BE2C (cell line): ENCODE data around the gene RAI1.

ENCODE experiments used
- DNase-seq: peaks from one replicate; pipeline ENCODE4 v3.0.0-alpha.2; 2020
- H3K27me3 ChIP-seq: fragments of 250-450 bp; sonication (Bioruptor Pico); 2 replicates; pipeline ENCODE4 v1.5.1; 2020; ENCODE audit warnings: mild to moderate bottlenecking
- H3K36me3 ChIP-seq: fragments of 250-450 bp; sonication (Bioruptor Pico); 2 replicates; pipeline ENCODE4 v1.5.1; 2020; ENCODE audit warnings: mild to moderate bottlenecking
- H3K4me1 ChIP-seq: fragments of 250-450 bp; sonication (Bioruptor Pico); 2 replicates; pipeline ENCODE4 v1.5.1; 2020
- H3K4me3 ChIP-seq: 2 replicates; pipeline ENCODE4 v1.5.1; 2011; ENCODE audit warnings: low read depth, low read length
- H3K9me3 ChIP-seq: fragments of 250-450 bp; sonication (Bioruptor Pico); 2 replicates; pipeline ENCODE4 v1.5.1; 2020
- TF ChIP-seq, protein P1 (sequence below): IDR thresholded peaks from 2 replicates; pipeline ENCODE4 v1.5.1; 2012; ENCODE audit warnings: mild to moderate bottlenecking, low read depth, low read length

The RAI1 gene

DNA sequence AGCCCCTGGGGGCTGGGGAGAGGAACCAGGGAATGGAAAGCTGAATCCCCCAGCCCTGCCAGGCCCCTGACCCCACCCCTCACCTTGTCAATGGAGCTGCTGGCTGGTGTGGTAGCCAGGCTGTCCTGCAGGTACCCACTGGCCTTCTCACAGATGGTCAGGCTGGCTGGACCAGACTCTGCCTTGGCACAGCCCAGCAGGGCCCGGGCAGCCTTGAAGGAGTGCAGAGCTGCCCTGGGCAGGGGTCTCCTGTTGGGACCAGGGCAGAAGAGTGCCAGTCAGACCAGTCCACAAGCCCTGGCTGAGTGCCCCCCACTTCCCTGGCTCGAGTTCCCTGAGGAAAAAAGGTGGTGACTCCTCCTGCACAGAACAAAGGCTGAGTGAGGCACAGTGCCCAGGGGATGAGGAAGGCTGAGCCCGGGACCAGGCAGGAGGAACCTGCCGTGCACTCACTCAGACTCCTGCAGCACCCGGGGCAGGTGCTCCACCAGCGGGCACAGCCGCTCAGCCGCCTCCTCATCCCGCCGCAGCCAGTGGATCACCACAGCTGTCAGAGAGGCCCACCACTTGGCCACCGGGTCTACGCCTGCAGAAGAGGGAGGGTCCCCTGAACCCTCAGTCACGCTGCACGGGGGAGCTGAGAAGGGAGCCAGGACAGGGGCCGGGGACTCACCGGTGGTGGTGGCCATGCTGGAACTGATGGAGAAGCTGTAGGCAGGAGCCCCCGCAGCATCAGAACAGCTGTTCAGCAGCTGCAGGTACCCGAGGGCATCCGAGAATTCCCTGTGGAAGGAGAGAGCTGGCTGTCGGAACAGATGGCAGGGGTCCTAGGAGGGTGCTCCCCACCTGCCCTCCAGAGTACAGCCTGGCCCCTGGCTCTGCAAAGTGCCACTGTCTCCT is 133.2 kb downstream of the RAI1 start:
- Histone ChIP-seq H3K4me3 (no peak overlapping the region), H3K36me3 (peaks cover 71% of the 10 kb centered on the region), H3K4me1 (peaks cover 27% of the 10 kb centered on the region), H3K27me3 (no peaks in the 10 kb centered on the region), H3K9me3 (no peaks in the 10 kb centered on the region)
- TF ChIP-seq, protein P1, sequence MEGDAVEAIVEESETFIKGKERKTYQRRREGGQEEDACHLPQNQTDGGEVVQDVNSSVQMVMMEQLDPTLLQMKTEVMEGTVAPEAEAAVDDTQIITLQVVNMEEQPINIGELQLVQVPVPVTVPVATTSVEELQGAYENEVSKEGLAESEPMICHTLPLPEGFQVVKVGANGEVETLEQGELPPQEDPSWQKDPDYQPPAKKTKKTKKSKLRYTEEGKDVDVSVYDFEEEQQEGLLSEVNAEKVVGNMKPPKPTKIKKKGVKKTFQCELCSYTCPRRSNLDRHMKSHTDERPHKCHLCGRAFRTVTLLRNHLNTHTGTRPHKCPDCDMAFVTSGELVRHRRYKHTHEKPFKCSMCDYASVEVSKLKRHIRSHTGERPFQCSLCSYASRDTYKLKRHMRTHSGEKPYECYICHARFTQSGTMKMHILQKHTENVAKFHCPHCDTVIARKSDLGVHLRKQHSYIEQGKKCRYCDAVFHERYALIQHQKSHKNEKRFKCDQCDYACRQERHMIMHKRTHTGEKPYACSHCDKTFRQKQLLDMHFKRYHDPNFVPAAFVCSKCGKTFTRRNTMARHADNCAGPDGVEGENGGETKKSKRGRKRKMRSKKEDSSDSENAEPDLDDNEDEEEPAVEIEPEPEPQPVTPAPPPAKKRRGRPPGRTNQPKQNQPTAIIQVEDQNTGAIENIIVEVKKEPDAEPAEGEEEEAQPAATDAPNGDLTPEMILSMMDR, result no peak
- DNase-seq, result no peak

DNA sequence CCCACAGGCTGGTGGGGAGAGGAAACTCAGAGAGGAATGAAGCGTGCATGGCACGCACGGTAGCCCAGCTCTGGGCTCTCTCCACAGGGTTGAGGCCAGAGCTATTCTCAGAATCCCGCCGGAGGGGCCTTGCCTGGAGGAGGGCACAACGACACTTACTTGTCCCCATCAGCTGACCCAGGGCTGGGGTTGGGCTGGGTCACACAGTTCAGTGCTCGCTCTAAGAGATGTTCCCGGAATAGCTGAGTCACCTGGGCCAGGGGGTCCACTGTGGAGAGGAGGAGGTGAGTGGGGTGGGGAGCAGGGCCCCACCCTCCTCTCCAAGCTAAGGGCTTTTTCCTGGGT is 133.8 kb downstream of the RAI1 start:
- H3K36me3 ChIP-seq, result peaks cover 71% of the 10 kb centered on the region
- peaks cover 32% of the 10 kb centered on the region for H3K4me1 ChIP-seq
- H3K27me3 ChIP-seq, result no peaks in the 10 kb centered on the region
- DNase-seq, result no peak
- H3K9me3 ChIP-seq, result no peaks in the 10 kb centered on the region
- no peak overlapping the region for H3K4me3 ChIP-seq
- TF ChIP-seq, protein P1, result no peak

DNA sequence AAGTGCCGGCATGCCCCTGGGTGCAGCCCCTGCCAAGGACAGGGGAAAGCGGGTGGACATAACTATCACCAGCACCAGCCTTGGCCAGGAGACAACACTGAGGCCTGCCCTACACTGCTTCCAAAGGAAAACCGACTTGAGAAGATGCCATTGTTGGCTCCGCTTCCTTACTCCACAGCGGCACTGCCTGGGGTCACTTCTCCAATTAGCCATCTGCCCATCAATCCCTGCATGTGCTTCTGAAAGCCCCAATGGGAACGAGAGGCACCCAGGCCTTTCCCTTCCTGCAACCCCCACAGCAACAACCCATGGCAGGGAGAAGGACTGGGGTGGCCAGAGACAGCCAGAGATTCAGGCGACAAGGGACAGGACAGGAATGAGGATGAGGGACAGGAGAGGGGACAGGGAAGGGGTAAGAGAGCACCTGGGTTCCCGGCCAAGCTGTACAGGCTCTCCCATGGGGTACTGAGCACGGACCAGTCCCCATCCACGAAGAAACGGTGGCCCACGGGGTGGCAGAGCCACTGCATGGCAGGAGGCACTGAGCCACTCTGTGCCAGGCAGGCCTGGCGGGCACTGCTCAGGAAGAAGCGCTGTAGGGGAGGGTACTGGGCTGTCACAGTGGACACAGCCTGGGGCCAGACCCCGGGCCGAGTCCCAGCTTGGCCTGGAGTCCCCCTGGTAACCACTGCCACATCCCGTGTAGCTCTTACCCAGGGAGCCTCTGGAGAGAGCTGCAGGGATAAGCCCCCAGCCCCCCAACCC is 134.4 kb downstream of the RAI1 start:
- DNase-seq, result no peak
- H3K27me3 ChIP-seq, result no peaks in the 10 kb centered on the region
- TF ChIP-seq, protein P1, result no peak
- peaks cover 65% of the 10 kb centered on the region for H3K36me3 ChIP-seq
- H3K4me1 ChIP-seq, result peaks cover 27% of the 10 kb centered on the region
- H3K9me3 ChIP-seq, result no peaks in the 10 kb centered on the region
- no peak overlapping the region for H3K4me3 ChIP-seq

DNA sequence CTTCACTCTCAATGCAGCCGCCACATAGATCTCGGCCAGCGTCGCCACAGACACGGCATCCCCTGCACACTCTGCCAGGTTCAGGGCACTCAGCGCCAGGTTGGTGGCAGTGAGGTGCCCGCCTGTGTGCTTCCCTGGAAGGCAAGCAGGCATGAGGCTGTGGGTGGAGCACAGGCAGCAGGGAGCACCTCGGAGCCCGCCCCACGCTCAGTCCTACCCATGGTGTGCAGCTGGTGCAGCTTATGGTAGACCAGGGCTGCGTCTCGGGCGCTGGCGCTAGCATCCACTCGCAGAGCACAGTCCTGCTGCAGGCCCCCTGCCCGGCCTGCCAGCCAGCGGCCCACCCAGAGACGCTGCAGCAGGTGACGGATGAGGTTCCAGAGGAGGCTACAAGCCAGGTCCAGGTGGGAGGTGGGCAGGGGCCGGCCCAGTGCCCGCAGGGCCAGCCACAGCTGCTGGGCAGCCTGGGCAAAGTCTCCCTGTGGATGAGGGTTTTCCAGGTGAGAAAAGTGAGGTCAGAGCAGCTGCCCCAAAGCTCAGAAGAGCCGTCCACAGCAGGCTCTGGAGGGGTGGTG is 135.1 kb downstream of the RAI1 start:
- Histone ChIP-seq H3K4me1 (peaks cover 27% of the 10 kb centered on the region), H3K27me3 (no peaks in the 10 kb centered on the region), H3K36me3 (peaks cover 61% of the 10 kb centered on the region), H3K9me3 (no peaks in the 10 kb centered on the region), H3K4me3 (no peak overlapping the region)
- TF ChIP-seq, protein P1, result no peak
- DNase-seq, result no peak

DNA sequence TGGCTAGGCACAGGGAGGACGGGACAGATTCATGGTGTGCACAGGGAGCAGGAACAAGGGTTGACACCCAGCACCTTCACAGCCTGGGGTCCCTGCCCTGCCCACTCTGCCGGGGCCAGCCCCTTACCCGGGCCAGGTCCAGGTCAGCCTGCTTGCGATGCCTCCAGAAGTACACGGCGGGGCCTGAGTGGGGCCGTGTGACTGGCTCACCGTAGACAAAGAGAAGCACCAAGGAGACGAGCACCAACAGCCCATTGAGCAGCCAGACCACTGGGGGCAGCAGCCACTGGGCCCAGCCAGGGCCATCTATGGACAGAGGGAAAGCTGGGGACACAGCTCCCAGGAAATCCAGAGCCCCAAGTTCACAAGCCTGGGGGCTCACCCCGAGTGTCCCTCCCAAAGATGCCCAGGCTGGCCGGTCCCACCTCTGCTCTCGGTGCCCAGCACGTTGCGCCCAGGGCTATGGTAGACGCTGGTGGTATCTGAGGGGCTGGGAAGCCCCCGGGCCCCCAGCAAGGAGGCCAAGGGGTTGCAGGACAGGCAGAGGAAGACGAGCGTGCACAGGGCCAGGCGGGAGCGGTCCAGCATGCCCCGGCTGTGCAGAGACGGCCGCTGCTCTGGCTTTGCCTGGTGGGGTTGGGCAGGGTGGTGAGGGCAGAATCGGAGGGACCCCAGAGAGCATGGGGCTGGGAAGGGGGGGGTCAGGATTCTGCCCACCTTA is 135.7 kb downstream of the RAI1 start:
- no peak for DNase-seq
- Histone ChIP-seq H3K27me3 (no peaks in the 10 kb centered on the region), H3K36me3 (peaks cover 61% of the 10 kb centered on the region), H3K4me1 (peaks cover 21% of the 10 kb centered on the region), H3K4me3 (no peak overlapping the region), H3K9me3 (no peaks in the 10 kb centered on the region)
- TF ChIP-seq, protein P1, result 0 out of 2 replicates have a peak, but pooled peaks have one; percentile 6
